Stimulated activated CD4-positive, alpha-beta T cell treated with anti-CD3 and anti-CD28 coated beads, Interleukin-2, amount 100 ng/mL, for 4 hours (primary cell): ENCODE data around the gene RRAS2.
A peak's percentile ranks its signal among the peaks of the same experiment; 100 is the strongest.
"Not testable (repeated sequence)": the region's sequence is repeated elsewhere in the genome, so short reads cannot be mapped to it uniquely, and the experiment has no call there.

ENCODE experiments used
- DNase-seq: peaks from one replicate; pipeline ENCODE4 v3.0.0-alpha.2; 2020; ENCODE audit warnings: low read depth

The RRAS2 gene

GRCh38 chr11:14358729-14359439 lies at the start of gene RRAS2:
Gene RRAS2, minus strand, starts transcription at chr11:14359183. Its CDS starts 313 bp downstream, at chr11:14358870.
- peak; percentile 73 for DNase-seq

GRCh38 chr11:14408612-14409011 lies 49.6 kb upstream of the RRAS2 start:
- no peak for DNase-seq

DNA sequence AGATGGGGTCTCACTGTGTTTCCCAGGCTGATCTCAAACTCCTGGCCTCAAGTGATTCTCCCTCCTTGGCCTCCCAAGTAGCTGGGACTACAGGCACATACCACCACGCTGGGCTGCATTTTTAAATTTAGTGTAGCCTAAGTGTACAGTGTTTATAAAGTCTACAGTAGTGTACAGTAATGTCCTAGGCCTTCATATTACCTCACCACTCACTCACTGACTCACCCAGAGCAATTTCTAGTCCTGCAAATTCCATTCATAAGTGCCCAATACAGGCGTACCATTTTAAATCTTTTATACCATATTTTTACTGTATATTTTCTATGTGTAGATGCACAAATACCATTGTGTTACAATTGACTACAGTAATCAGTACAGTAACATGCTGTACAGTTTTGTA lies 47.1 kb upstream of the RRAS2 start:
- DNase-seq = not testable (repeated sequence)

GRCh38 chr11:14403528-14403927 lies 44.5 kb upstream of the RRAS2 start:
- not testable (repeated sequence) for DNase-seq

DNA sequence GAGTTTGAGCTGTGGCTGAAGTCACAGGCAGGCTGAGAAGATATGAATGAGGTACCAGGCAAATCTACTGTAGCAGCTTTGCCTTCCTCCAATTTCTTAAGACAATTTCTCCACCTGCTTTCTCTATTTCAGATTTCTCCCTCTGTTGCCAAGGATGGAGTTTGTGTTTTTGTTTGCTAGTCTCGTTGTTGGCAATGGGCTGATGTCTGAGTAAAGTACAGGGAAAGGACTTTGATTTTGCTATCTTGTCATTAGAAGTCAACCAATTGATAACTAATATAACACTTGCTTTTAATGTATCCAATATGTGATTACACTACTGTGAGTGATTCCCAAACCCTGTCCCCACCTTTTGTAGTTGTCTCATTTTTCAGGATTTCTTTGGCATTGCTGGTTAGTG lies 40.1 kb upstream of the RRAS2 start:
- DNase-seq = no peak

GRCh38 chr11:14396273-14396672 lies 37.3 kb upstream of the RRAS2 start:
- no peak for DNase-seq

GRCh38 chr11:14393889-14394288 lies 34.9 kb upstream of the RRAS2 start:
- no peak for DNase-seq

DNA sequence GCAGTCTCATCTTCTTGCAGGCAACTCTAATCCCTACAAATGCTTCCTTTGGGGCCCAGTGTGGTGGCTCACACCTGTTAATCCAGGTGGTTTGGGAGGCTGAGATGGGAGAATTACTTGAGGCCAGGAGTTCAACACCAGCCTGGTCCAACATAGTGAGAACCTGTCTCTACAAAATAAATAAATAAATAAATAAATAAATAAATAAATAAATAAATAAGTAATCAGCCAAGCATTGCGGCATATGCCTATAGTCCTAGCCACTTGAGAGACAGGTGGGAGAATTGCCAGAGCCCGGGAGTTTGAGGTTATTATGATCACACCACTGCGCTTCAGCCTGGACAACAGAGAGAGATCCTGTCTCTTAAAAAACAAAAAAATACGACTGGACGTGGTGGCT lies 34.1 kb upstream of the RRAS2 start:
- no peak for DNase-seq

GRCh38 chr11:14390669-14391068 lies 31.7 kb upstream of the RRAS2 start:
- DNase-seq = no peak

GRCh38 chr11:14388352-14388751 lies 29.4 kb upstream of the RRAS2 start:
- DNase-seq = no peak

GRCh38 chr11:14386895-14387480 lies 28.0 kb upstream of the RRAS2 start:
- DNase-seq = no peak

GRCh38 chr11:14386081-14386480 lies 27.1 kb upstream of the RRAS2 start:
- no peak for DNase-seq

DNA sequence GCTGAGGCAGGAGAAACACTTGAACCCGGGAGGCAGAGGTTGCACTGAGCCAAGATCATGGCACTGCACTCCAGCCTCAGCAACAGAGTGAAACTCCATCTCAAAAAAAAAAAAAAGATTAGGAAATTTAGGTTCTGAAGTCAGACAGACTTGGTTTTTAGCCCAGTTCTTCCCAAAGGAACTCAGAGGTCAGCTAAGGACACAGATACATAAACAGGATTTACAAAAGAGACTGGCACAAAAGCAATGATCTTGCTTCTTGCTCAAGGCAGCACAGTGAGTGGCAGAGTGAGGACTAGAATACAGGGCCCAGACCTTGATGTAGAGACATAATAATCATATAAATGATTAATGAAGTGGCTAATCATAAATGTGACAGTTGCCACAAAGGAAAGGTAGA lies 25.4 kb upstream of the RRAS2 start:
- DNase-seq = no peak

DNA sequence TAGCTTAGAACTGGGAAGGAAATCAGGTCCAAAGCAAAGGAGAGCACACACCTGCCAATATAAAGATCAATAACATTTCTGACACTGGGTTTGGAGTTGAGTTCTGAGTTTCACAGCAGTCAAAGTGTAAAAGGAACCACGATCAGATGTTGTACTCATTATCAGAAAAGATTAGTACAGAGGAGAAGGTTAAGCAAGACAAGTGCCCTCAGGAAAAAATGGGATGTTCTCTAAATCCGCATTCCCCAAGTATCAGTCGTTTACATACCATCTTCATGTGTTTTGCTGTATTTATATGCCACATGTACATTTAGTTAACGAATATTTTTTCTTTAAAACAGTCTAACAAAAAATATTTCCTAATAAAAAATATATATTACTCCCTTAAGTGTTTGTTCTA lies 23.0 kb upstream of the RRAS2 start:
- DNase-seq = no peak

DNA sequence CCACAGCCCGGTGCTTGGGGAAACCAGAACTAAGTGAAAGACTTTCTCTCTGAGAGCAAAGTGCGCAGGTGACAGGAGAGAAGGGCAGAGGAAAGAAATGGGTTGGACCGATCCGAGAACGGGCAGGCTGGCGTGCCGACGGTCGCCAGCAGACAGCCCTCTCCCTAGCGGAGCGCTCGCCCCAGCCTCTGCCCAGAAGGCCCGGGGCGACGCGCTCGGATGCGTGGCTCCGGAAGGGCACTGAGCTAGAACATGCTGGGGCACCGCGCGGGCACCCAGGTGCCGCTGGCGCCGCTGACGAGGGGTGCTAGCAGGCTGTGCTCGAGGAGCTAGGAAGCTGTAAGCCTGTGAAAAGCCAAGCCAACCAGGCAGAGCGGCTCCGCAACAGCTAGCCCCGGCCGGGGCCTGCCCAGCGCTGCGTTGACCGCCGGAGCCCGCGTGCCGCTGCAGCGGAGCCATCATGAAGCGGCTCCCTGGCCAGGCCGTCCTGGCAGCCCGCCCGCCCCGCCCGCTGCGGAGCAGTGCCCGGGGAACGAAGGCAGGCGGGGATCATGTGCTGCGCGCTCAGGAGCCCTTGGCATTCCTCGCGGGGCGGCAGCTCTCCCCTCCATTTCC lies 22.1 kb upstream of the RRAS2 start:
- peak; percentile 9 for DNase-seq

- no peak for DNase-seq
Observed at GRCh38 chr11:14380125-14380936, 21.3 kb upstream of the RRAS2 start.

- no peak for DNase-seq
Observed at GRCh38 chr11:14378171-14378570, 19.2 kb upstream of the RRAS2 start.

- DNase-seq = no peak
Observed at GRCh38 chr11:14376920-14377319, 17.9 kb upstream of the RRAS2 start.

DNA sequence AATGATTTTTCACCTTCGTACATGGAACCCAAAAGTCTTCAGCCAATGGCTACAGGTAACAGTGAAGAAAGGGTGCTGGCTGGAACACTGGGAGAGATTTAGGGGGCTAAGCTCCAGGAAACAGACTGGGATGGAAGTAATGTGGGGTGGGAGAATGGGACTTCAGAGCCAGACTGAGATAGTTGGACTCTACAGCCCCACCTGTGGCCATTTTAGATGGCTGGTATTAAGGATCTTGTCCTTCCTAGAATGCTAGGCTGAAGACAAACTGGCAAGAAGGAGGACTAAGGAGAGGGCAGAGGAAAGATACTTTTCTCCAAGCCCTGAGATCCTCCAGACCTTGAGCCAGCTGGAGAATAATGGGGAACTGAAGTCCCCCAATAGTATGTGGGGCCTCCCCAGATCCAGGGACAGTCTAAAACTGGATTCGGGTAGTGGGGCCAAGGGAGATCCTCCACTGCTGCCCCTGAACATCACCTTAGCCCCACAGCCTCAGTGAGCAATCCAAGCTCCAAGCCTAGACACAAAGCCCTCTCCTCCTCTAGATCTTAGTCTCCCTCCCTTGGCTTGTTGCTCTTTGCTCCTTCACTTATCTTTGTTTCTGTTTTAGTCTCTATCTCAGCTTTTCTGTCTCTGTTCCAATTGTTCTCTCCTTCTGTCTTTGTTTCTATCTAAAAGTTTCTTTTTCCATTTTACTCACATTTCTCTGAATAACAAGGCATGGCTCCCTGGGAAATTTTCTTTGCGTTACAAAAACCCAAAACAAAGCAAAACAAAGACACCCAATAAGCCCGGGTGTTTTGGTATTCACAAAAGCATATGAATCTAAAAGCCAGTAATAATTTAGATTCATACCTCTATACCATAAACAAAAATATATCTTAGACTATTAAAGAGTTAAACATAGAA lies 16.2 kb upstream of the RRAS2 start:
- no peak for DNase-seq

GRCh38 chr11:14373941-14374646 lies 15.1 kb upstream of the RRAS2 start:
- no peak for DNase-seq

- DNase-seq = no peak
Observed at GRCh38 chr11:14372011-14372410, 13.0 kb upstream of the RRAS2 start.
